GM21723 (cell line): ENCODE measurements around the gene ZNF638.
"Not testable (repeated sequence)": the region's sequence is repeated elsewhere in the genome, so short reads cannot be mapped to it uniquely, and the experiment has no call there.

Experiments
- ATAC-seq: cut with Tn5 transposase; IDR thresholded peaks from one replicate; pipeline ENCODE4 v1.9.1; 2021; ENCODE audit warnings: mild to moderate bottlenecking, moderate library complexity; ENCODE audit not compliant: unreplicated experiment

ZNF638 gene, protein sequence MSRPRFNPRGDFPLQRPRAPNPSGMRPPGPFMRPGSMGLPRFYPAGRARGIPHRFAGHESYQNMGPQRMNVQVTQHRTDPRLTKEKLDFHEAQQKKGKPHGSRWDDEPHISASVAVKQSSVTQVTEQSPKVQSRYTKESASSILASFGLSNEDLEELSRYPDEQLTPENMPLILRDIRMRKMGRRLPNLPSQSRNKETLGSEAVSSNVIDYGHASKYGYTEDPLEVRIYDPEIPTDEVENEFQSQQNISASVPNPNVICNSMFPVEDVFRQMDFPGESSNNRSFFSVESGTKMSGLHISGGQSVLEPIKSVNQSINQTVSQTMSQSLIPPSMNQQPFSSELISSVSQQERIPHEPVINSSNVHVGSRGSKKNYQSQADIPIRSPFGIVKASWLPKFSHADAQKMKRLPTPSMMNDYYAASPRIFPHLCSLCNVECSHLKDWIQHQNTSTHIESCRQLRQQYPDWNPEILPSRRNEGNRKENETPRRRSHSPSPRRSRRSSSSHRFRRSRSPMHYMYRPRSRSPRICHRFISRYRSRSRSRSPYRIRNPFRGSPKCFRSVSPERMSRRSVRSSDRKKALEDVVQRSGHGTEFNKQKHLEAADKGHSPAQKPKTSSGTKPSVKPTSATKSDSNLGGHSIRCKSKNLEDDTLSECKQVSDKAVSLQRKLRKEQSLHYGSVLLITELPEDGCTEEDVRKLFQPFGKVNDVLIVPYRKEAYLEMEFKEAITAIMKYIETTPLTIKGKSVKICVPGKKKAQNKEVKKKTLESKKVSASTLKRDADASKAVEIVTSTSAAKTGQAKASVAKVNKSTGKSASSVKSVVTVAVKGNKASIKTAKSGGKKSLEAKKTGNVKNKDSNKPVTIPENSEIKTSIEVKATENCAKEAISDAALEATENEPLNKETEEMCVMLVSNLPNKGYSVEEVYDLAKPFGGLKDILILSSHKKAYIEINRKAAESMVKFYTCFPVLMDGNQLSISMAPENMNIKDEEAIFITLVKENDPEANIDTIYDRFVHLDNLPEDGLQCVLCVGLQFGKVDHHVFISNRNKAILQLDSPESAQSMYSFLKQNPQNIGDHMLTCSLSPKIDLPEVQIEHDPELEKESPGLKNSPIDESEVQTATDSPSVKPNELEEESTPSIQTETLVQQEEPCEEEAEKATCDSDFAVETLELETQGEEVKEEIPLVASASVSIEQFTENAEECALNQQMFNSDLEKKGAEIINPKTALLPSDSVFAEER (N-terminal part only)

DNA sequence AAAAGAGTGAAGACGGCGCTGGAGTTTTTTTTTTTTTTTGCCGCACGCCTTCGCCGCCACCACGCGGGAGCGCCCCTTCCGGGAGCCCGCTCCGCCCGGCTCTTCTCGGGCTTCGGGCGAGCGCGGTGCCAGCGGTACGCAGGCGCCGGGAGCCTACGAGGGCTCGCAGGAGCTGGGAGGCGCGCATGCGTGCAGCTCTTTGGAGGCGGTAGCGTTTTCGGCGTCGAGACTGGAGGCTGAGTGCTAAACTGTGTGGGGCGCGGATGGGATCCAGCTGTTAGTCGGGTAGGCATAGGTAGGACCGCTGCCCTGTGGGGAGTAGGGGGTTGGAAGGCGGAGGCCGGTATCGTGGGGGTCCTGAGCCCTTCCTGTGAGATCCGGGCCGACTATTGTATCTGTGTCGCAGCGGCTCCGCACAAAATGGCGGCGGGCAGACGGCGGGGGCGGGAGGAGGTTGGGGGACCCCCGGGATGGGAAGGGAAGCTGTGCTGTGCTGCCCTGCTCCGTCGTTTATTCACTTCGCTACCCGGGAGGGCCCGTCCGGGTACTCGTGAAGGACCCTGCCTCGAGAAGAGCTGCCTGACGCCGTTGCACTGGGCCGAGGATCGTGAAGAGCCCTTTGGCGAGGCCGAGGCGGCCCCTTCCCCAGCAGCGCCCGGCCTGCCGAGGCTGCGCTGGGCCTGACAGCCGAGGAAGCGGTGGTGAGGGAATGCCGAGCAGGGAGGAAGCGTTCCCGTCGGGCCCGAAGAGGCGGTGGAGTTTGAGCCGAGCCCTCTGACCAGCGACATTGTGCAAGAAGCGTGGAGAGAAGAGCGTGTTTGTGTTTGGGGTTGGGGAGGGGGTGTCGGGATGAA, at the start of gene ZNF638:
ZNF638 (plus strand) TSS at position 202 of the 854 bp plus-strand sequence. CDS start 17,173 bp downstream, outside the sequence.
- peak; percentile 96 for ATAC-seq

DNA sequence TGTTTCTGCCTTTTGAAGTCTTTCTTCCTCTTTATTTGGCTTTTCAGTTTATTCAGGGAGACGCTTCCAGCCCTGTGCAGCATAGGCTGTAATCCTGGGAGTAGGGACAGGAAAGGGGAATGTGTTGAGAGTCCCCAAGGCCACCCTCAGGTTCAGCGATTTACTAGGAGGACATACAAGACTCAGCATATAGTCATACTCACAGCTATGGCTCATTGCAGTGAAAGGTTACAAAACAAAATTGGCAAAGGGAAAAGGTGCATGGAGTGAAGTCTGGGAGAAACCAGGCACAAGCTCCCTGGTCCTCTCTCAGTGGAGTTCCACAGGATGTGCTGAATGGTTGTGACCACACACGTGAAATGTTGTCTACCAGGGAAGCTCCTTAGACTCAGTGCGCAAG, 49.6 kb upstream of the ZNF638 start:
- ATAC-seq: no peak

- ATAC-seq: no peak
Observed at GRCh38 chr2:71282493-71282892, 49.1 kb upstream of the ZNF638 start.

- ATAC-seq: no peak
Observed at GRCh38 chr2:71283131-71283530, 48.5 kb upstream of the ZNF638 start.

- ATAC-seq: no peak
Observed at GRCh38 chr2:71285706-71286105, 45.9 kb upstream of the ZNF638 start.

DNA sequence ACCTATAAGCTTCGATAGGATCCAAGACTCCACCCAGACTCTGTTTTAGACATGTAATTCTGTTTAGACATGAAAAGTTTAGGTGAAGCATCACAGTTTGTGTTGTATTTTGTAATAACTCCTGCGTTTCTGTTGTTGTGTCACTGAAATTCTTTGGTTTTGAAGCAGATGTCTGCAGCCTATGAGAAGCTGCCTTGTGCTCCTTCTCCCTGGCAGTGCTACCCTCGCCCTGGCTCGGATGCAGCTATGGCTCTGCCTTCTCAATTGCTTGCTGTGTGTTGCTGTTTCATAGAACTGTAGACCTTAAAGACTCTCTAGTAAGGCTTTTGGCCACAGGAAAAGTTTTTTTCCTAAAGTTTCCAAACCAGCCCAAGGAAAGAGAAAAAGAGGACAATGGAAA, 40.2 kb upstream of the ZNF638 start:
- ATAC-seq: no peak

DNA sequence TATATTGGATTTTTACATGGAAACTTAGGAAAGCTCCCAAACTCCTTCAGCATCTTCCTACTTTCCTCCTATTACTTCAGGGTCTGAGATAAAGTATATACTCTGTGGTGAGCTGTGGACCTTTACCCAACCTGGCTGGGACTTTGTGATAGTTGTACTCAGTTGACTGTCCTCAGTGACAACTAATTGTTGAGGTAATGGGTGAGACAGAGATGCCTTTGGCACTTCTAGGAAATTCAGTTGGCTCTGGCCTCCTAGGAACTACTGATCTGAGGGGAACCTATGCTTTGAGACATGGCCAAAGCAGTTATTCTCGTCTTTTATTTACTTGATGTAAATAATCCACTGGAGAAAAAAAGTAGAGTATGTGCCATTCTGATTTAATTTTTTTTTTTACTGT, 39.4 kb upstream of the ZNF638 start:
- no peak for ATAC-seq

GRCh38 chr2:71298914-71299313, 32.7 kb upstream of the ZNF638 start:
- no peak for ATAC-seq

DNA sequence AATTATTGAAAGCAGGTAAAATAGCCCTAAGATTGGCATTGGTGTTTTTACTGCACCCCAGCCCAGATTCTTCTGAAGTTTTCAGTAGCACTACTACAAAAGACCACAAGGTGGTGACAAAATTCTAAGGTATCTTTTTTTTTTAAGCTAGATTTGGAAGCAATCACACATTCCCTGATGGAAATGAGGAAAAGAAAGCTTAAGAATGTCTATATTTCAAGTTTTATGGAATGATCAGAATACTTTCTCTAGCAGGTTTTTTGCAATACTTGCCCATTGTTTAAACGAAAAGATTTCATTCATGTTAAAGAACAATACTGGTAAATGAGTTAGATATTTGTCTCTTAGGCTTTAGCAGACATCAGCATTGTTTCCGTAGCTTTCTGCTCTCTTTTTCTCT, 32.1 kb upstream of the ZNF638 start:
- no peak for ATAC-seq

- no peak for ATAC-seq
Observed at GRCh38 chr2:71303849-71304248, 27.7 kb upstream of the ZNF638 start.

DNA sequence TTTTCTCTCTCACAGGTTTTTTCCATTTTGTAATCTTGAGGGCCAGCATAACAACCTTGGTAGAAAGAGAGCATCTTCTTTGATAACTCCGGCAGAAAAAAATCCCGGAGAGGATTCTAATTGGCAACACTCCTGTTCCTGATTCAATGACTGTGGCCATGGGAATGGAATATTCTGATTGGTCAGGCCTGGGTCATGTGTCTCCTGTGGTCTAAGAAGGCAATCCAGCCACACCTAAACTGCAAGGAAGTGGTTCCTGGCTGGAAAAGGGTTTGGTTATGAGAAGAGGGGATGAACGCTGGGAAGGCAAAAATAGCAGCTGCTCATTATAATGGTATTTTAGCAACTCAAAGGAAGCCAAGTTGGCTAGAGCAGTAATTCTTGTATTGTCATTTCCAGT, 24.8 kb upstream of the ZNF638 start:
- ATAC-seq: no peak

DNA sequence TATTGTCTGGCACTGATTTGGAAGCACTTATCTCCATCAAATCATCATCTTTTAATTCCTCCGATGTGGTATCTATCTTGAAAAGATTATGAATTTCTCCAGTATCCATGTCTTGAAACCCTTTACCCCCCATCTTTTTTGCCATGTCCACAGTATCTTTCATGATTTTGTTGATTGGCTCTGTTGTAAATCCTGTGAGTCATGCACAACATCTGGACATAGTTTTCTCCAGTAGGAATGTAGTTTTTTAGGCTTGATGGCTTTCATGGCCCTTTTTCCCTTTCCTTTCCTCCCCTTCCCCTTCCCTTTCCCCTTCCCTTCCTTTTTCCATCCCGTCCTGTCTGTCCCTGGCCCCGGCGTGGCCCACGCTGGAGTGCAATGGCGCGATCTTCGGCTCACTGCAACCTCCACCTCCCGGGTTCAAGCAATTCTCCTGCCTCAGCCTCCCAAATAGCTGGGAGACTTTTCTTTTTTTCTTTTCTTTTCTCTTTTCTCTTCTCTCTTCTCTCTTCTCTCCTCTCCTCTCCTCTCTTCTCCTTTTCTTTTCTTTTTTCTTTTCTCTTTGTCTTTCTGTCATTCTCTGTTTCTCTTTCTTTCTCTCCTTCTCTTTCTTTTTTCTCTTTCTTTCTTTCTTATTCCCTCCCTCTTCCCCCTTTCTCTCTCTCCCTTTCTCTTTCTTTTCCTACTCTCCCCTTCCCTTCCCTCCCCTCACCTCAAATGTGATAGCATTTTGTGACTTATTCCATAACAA, 18.4 kb upstream of the ZNF638 start:
- ATAC-seq: no peak

GRCh38 chr2:71317060-71317459, 14.5 kb upstream of the ZNF638 start:
- no peak for ATAC-seq

- ATAC-seq: not testable (repeated sequence)
Observed at GRCh38 chr2:71317900-71318299, 13.7 kb upstream of the ZNF638 start.

- ATAC-seq: no peak
Observed at GRCh38 chr2:71323386-71323785, 8.2 kb upstream of the ZNF638 start.

DNA sequence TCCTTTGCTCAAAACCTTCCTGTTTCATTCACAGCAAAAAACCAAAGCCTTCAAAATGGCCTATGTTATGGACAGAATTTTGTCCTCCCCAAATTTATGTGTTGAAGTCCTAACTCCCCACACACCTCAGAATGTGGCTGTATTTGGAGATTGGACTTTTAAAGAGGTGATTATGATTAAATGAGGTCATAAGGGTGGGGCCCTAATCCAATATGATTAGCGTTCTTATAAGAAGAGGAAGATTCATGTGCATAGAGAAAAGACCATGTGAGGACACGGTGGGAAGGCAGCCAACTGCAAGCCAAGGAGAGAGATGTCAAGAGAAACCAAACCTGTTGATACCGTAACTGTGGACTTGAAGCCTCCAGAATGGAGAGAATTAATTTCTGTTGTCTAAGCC, 4.6 kb upstream of the ZNF638 start:
- no peak for ATAC-seq

DNA sequence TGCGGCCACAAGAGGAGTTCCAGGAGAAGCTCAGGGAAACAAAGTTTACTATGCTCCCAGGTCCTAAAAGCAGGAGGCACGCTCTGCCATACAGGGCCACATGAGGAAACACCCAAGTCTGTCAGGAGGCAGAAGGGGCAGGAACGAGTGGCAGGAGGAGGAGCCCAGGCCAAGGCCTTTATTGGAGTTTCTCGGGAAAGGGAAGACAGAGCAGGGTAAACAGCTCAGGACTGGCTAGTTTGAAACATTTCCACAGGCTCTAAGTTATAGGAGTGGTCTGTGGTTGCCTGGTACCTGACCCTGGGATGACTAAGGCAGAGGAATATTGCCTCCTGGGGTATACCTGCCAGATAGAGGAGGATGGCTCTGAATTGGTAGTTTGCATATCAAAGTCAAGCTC, 3.7 kb upstream of the ZNF638 start:
- no peak for ATAC-seq

- ATAC-seq: no peak
Observed at GRCh38 chr2:71330155-71330554, 1.4 kb upstream of the ZNF638 start.

GRCh38 chr2:71330585-71331330, 824 bp upstream of the ZNF638 start:
- ATAC-seq: no peak
